BJ (cell line): ENCODE data around the gene FOXP1. TPM values are rescaled to one million over a fixed set of nuclear protein-coding genes. Genes with fewer than 3 reads are reported as not detected.

Source experiments
- CTCF ChIA-PET: fragments of 350-600 bp; formaldehyde crosslinking; extraction: SDS; loops from one replicate; lab custom pipeline; 2021; ENCODE audit warnings: antibody characterized with exemption, inconsistent platforms; lab: Yijun Ruan, JAX
- POLR2A ChIA-PET: fragments of 300-600 bp; sonication (Branson Sonifier 250); formaldehyde crosslinking; extraction: SDS; loops from one replicate; lab custom pipeline; 2021; ENCODE audit warnings: antibody characterized with exemption; lab: Charles Lee
- DNase-seq: peaks from one replicate; pipeline ENCODE4 v3.0.0-alpha.2; 2011; ENCODE audit warnings: low read depth
- H3K27me3 ChIP-seq: 2 replicates; pipeline ENCODE4 v1.6.0; 2011; ENCODE audit warnings: low read length; ENCODE audit not compliant: control insufficient read depth, insufficient read depth
- H3K36me3 ChIP-seq: 2 replicates; pipeline ENCODE4 v1.5.1; 2011; ENCODE audit warnings: low read length; ENCODE audit not compliant: control insufficient read depth, insufficient read depth
- H3K4me3 ChIP-seq: 2 replicates; pipeline ENCODE4 v1.5.1; 2011; ENCODE audit warnings: low read depth, mild to moderate bottlenecking, control low read depth, low read length
- CTCF ChIP-seq: IDR thresholded peaks from 2 replicates; pipeline ENCODE4 v1.5.1; 2011; ENCODE audit warnings: low read depth, mild to moderate bottlenecking, control low read depth, inconsistent platforms, low read length, moderate library complexity; ENCODE audit not compliant: insufficient read depth
- polyA plus RNA-seq: library from polyadenylated mRNA; depleted of rRNA; stranded (reverse); fragments of >200 nt; gene quantifications from 2 replicates; pipeline ENCODE4 v1.2.3, GENCODE V29; 2011

FOXP1 gene
- polyA plus RNA-seq, 1 experiment, result 37.0 TPM

GRCh38 chr3:71041371-71041770 lies 542.2 kb downstream of the FOXP1 start:
- DNase-seq, result no peak
- Histone ChIP-seq H3K36me3 (peaks cover 5% of the 10 kb centered on the region), H3K4me3 (no peak overlapping the region), H3K27me3 (no peaks in the 10 kb centered on the region)
- no peak for TF ChIP-seq CTCF
- POLR2A ChIA-PET, result no interaction called here
- CTCF ChIA-PET, result no interaction called here

- CTCF ChIA-PET, result no interaction called here
- Histone ChIP-seq H3K4me3 (no peak overlapping the region), H3K36me3 (peaks cover 3% of the 10 kb centered on the region), H3K27me3 (no peaks in the 10 kb centered on the region)
- POLR2A ChIA-PET, result no interaction called here
- TF ChIP-seq CTCF, result no peak
- DNase-seq, result no peak
Observed at GRCh38 chr3:71039332-71039731, 544.2 kb downstream of the FOXP1 start.

- CTCF ChIA-PET, result interaction anchor here (1.1 kb wide), 1 partner anchor 361 kb away, joined by 3 read pairs; no protein-coding TSS in a partner anchor
- H3K36me3 ChIP-seq, result peaks cover 6% of the 10 kb centered on the region
Observed at GRCh38 chr3:71037775-71038174, 545.8 kb downstream of the FOXP1 start.

GRCh38 chr3:71035886-71036285 lies 547.6 kb downstream of the FOXP1 start:
- no peak for TF ChIP-seq CTCF
- CTCF ChIA-PET, result interaction anchor here (1.1 to 1.3 kb wide), 2 partner anchors 318 to 540 kb away, joined by 3 to 5 read pairs; no protein-coding TSS in a partner anchor
- POLR2A ChIA-PET, result no interaction called here
- no peaks in the 10 kb centered on the region for H3K27me3 ChIP-seq
- peaks cover 4% of the 10 kb centered on the region for H3K36me3 ChIP-seq
- no peak overlapping the region for H3K4me3 ChIP-seq
- DNase-seq, result no peak

More at GRCh38 chr3:71037775-71038174, 545.8 kb downstream of the FOXP1 start:
- Histone ChIP-seq H3K4me3 (no peak overlapping the region), H3K27me3 (no peaks in the 10 kb centered on the region)
- DNase-seq, result no peak
- TF ChIP-seq CTCF, result no peak
- POLR2A ChIA-PET, result no interaction called here

GRCh38 chr3:71035314-71035713 lies 548.2 kb downstream of the FOXP1 start:
- H3K36me3 ChIP-seq, result peaks cover 4% of the 10 kb centered on the region; the same call in 1 of the 2 replicates
- H3K4me3 ChIP-seq, result no peak overlapping the region
- POLR2A ChIA-PET, result no interaction called here
- no peak for DNase-seq
- TF ChIP-seq CTCF, result no peak
- CTCF ChIA-PET, result interaction anchor here (1.0 to 1.3 kb wide), 4 partner anchors 12 to 541 kb away, joined by 3 to 5 read pairs (median 3); no protein-coding TSS in a partner anchor
- H3K27me3 ChIP-seq, result no peaks in the 10 kb centered on the region
